ENCODE results near the gene HSD17B13.

Gene HSD17B13

DNA sequence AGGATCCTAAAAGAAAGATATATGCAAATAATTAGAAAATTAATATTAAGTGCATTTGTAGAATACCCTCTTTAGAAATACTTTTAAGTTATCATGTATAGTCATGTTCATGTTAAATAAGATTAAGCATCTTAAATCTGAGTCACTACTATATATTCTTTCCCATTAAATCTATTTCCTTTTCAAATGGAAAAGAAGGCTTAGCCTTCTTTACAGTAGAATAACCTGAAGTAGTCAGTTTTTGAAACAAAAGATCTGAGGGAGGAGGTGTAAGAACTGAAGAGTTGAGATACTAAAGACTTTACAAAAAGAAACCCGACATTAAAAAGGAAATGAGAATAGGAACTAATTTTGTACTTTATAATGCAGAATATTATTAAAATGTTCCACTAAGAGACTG, 14.7 kb upstream of the HSD17B13 start:
- TF ChIP-seq, protein P1, sequence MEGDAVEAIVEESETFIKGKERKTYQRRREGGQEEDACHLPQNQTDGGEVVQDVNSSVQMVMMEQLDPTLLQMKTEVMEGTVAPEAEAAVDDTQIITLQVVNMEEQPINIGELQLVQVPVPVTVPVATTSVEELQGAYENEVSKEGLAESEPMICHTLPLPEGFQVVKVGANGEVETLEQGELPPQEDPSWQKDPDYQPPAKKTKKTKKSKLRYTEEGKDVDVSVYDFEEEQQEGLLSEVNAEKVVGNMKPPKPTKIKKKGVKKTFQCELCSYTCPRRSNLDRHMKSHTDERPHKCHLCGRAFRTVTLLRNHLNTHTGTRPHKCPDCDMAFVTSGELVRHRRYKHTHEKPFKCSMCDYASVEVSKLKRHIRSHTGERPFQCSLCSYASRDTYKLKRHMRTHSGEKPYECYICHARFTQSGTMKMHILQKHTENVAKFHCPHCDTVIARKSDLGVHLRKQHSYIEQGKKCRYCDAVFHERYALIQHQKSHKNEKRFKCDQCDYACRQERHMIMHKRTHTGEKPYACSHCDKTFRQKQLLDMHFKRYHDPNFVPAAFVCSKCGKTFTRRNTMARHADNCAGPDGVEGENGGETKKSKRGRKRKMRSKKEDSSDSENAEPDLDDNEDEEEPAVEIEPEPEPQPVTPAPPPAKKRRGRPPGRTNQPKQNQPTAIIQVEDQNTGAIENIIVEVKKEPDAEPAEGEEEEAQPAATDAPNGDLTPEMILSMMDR (IDR thresholded peaks at IDR 0.05; ENCODE audit: insufficient read depth, missing control alignments): no peak
- FAIRE-seq: no peak
- DNase-seq (ENCODE audit: insufficient read length, low spot score): no peak

DNA sequence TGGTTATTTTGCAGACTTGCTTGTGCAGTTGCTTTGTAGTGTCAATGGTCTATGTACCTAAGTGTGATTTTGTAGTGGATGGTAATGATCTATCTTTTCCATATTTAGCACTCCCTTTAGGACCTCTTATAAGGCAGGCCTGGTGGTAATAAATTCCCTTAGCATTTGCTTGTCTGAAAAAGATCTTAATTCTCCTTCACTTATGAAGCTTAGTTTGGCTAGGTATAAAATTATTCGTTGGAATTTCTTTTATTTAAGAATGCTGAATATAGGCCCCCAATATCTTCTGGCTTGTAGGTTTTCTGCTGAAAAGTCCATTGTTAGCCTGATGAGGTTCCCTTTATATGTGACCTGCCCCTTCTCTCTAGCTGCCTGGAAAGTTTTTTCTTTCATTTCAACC, 10.6 kb upstream of the HSD17B13 start:
- DNase-seq (ENCODE audit: insufficient read length, low spot score) (no peak), FAIRE-seq (no peak)
- TF ChIP-seq, protein P1 (IDR thresholded peaks at IDR 0.05; ENCODE audit: insufficient read depth, missing control alignments): no peak

GRCh38 chr4:87330761-87331160, 8.1 kb upstream of the HSD17B13 start:
- FAIRE-seq: no peak
- TF ChIP-seq, protein P1 (IDR thresholded peaks at IDR 0.05; ENCODE audit: insufficient read depth, missing control alignments): no peak

GRCh38 chr4:87327136-87327535, 4.5 kb upstream of the HSD17B13 start:
- FAIRE-seq (no peak), DNase-seq (ENCODE audit: insufficient read length, low spot score) (no peak)
- TF ChIP-seq, protein P1 (IDR thresholded peaks at IDR 0.05; ENCODE audit: insufficient read depth, missing control alignments): no peak

More at GRCh38 chr4:87330761-87331160, 8.1 kb upstream of the HSD17B13 start:
- no peak for DNase-seq (ENCODE audit: insufficient read length, low spot score)

GRCh38 chr4:87326460-87326859, 3.8 kb upstream of the HSD17B13 start:
- TF ChIP-seq, protein P1 (IDR thresholded peaks at IDR 0.05; ENCODE audit: insufficient read depth, missing control alignments): no peak
- FAIRE-seq: no peak
- DNase-seq (ENCODE audit: insufficient read length, low spot score): no peak

DNA sequence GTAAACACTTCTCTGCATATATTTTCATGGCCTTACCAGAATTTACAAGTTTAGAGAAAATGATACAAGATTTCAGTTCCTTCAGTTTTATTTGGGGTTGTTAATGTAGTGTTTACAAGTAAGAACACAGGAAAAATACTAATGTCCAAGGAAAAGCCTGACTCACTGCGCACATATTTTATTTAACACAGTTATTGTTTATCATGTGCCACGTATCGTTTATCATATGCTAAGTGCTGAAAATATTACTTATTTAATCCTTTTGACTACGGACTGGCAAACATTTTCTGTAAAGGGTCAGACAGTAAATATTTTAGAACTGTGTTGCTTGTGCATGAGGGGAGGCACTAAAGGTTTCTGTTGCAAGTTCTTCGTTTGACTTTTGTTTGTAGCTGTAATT, 794 bp downstream of the HSD17B13 start:
- FAIRE-seq: no peak
- DNase-seq (ENCODE audit: insufficient read length, low spot score): no peak
- TF ChIP-seq, protein P1 (IDR thresholded peaks at IDR 0.05; ENCODE audit: insufficient read depth, missing control alignments): no peak

GRCh38 chr4:87317527-87317926, 5.2 kb downstream of the HSD17B13 start:
- DNase-seq (ENCODE audit: insufficient read length, low spot score) (no peak), FAIRE-seq (no peak)
- TF ChIP-seq, protein P1 (IDR thresholded peaks at IDR 0.05; ENCODE audit: insufficient read depth, missing control alignments): no peak
